HG03095 (cell line): ENCODE results near the gene FTCDNL1.

Experiments
- ATAC-seq: cut with Tn5 transposase; IDR thresholded peaks from one replicate; pipeline ENCODE4 v1.9.1; 2021; ENCODE audit warnings: moderate library complexity; ENCODE audit not compliant: unreplicated experiment

FTCDNL1 gene

DNA sequence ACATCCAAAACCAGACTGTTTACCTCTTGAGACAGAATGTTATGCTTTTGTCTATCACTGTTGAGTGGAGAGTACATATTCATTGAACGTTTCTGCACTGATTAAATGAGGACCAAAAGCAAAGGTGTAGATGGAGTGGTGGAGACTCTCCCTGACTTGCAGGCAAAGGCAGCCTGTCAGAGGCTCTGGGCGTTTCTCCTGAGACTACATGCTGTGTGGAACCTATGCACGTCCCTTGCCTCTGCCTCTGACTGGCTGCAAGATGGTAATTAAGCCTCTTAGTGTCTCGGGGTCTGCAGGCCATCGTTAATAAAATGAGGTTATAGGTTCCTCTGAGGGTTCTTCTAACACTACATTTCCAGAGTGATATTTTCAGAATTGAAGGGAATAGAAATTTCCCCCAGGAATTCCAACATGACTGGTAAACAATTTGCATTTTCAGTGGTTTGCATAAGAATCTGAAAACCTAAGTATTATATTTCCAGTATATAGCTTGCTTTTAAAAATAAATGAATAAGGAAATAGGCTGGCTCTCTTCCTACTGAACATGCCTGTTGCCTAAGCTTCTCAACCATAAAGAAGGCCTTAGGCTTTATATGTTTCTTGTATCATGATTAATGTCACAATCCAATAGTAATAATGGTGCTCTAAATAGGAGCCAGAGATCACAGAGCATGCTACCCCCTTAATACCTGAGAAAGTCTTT lies 107.4 kb downstream of the FTCDNL1 start:
- ATAC-seq, result no peak

DNA sequence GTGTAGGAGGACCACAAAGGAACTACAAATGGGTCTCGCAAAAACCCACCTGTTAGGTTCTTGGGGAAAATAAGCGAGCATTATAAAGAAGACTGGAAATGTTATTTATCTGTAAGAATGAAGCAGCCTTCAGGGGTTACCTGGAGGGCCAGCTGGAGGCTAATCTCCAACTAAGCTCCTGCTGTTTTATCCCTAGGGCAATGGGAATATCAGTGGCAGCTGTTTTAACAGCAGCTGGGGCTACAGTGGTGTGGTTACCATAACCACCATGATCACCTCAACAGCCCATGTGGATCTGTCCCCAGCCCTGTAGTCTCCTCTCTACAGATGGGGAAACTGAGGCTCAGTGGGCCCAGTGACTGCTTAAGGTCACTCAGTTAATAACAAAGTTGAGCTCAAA lies 108.1 kb downstream of the FTCDNL1 start:
- ATAC-seq, result no peak

DNA sequence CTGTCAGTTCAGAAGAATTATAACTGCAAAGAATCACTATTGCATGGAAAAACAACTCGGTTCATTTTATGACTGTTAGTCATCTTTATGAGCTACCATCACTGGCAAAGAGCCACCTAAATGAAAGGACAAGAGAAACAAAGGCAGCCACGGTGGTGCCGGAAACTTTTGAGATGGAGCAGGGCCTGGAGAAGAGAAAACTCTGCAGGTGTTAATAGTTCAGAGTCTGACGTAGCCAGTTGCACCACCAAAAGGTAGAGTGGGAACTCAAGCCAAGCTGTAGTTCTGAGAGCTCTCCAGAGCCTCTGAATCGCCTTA lies 110.9 kb downstream of the FTCDNL1 start:
- no peak for ATAC-seq

DNA sequence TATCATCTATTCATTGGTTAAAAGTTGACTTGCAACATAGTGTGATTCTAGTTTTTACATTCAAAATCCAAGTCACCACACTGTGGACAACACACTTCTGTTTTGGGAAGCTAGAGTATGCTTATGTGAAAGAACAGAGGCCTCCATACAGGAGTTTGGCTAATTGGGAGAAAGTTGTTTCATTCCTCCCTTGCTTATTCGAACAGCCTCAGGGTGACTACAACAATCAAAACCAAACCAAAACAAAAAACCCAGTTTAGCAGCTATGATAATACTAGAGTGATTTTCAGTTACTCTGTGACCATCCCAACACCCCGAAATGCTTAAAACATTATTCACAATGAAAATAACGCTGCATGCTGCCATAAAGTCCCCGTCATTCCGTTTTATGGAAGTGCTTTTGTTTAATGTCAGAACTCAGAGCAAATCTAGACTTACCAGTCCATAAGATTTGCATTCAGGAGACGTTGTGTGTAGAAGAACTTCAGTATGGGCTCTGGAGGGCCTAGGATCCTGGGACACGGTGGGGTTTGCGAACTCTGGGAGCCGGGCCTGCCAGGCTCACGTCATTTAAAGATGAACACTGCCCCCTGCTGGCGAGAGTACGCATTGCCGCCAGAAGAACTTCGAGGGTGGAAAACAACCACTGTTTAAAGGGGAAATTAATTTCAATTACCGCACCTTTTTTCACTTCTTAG lies 111.4 kb downstream of the FTCDNL1 start:
- ATAC-seq, result no peak

DNA sequence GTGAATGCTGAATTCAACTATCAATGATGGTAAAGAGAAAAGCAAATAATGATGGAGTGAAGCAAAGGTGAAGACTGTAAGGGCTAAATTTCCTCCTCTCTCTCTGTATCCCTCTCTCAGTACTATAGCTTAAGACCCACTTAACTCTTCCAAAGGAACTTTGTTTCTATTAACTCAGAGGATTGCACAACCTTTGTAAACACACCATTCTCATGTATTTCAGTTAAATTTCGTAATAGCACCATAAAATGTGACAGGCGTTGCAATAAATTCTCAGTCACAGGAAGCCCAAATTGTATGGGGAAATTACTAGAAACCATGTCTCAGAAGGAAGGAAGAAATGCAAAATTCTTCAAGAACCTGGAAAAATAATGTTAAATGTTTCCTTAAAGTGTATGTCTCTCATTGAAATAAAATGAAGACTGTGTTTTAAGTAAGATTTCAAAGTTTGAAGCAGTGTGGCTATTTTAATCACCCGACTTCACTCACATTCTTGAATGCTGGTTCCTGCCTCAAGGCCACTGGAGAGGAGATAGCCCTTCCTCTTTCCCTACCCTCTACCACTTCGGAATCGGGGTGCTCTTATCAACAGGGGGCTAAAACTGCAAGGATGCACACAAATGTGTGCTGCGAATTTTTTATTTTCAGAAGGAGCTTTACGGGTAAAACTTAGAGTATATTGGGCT lies 112.1 kb downstream of the FTCDNL1 start:
- no peak for ATAC-seq

DNA sequence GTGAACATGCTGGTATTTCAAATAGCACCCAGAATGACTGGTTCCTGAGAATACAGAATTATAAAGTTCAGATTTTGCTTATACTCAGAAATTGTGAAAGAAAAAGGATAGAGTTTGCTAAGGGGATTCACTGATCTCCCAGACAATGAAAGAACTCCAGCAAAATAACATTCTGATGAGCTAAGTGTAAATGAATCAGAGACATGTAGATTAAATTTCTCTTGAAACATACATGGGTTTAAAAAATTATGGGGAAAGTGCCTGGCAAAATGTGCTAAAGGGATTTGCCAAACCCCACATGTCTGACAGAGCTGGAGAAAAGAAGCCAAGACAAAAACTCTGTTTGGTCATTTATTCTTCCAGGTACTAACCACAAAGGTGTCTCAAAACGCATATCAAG lies 116.3 kb downstream of the FTCDNL1 start:
- no peak for ATAC-seq

DNA sequence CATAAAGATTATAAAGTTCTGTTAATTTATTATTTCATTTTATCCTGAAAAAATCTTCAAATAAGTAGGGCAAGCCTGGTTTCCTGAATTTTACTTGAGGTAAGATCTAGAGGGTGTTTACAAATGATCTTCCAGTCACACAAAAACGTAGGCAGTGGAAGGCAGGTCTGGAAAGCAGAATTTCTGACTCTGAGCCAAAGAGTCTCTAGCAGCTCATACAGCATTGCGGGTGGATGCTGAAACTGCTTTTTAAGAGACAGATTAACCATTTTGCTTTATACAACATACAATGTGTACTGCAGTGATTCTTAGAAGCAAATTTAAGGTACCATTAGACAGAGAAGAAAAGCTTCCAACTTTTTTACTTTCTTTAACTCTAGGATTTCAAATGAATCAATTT lies 117.0 kb downstream of the FTCDNL1 start:
- ATAC-seq, result no peak

DNA sequence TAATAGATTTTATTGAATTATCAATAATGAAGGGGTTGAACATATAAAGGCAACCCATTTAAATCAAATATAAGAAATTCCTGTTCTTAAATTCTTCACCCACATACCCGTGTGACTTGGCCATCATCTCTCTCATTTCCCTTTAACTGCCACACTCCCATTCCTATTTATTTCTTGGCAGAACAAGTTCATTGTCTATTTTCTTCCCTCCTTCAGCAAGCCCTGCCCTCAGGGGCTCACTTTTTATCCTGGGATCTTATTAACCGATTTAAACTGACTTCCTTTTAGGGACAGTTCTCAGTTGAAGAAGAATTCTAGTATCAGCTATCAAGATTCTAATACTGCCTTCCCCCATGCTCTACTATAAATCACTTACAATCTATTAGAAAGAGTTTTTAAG lies 123.2 kb downstream of the FTCDNL1 start:
- ATAC-seq, result no peak

DNA sequence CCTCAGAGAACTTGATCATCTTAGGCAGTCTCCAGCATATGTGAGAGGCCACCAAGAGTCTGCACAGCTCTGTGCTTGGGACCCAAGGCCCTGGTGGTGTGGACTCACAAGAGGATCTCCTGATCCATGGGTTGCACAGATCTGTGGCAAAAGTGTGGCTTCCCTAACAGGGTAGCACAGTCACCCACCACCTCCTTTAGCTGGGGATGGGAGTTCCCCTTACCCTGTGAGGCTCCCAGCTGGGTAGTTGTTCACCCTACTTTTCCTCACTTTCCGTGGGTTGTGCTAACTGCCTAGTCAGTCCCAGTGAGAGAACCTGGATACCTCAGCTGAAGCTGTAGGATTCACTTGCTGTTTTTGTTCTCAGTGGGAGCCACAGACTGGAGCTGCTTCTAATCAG lies 123.7 kb downstream of the FTCDNL1 start:
- ATAC-seq, result no peak

DNA sequence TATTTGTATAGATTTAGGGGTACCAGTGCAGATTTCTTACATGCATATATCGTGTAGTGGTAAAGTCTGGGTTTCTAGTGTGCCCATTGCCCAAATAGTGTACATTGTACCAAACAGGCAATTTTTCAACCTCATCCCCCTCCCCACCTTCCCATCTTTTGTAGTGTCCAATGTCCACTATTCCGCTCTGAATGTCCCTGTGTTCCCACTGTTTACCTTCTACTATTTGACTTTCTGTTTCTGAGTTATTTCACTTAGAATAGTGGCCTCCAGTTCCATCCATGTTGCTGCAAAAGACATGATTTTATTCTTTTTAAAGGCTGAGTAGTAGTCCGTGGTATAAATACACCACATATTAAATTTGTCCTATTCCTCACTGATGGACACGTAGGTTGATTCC lies 132.9 kb downstream of the FTCDNL1 start:
- ATAC-seq, result no peak

DNA sequence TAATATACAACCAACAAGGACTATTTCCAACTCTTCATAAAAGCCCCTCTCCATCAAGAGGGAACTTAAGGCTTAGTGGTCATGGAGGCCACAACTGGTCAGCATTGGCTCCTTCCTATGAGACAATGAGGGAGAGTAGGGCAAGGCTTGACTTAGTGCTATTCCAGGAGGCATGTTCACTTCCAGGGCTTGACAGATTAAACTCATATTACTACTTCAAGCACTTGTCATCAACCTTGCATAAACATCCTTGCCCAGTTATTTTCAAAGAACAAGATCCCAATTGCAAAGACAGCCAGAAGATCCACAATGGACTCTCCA lies 133.4 kb downstream of the FTCDNL1 start:
- ATAC-seq, result no peak

DNA sequence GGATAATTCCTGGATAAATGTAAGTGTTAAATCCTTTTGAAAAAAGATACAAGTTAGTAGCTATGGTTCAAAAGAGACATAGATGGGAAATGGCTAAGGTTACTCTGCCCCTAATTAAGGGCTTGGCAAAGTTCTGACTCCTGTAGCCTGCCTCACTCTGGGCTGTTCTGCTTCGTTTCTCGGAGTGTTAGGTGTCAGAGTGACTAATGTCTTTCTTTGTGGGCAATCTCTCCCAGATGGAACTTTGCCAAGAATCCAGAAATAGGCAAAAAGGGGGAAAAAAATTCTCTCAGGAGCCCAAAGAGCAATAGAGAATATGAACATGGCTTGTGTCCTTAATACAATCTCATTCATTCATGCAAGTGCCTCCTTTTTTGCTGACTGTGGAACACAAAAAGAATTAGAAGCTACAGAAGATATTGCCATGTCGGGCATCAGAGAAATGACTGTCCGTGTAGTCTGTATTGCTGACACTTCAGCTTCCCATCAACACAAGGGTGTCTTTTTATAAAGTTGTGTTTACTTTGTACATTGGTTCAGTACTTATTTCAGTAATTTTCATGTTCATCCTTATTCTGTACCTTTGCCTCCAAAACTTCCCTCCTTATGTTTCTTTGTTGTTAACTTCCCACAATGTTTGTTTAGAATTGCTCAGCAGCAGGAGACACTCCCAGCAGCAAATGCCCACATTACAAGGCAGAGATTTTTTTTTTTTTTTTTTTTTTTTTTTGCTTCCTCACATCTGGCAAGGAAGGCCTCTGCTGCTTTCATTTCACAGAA lies 134.0 kb downstream of the FTCDNL1 start:
- no peak for ATAC-seq

DNA sequence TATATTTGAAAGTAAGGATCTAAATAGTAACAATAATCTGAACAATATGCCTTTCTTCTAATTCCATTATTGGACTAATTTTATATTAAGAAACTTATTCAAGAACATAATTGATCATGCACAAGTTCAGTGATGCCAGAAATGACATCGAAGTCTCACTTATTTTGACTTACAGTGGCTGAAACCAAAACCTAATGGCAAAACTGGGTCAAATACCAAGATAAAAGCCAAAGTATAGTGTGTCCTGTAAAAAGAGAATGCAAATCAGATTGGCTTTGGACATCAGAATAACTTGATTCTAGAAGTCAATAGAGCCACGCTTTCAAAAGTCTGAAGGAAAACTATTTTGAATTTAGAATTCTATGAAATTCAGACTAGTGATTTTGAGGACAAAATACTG lies 137.2 kb downstream of the FTCDNL1 start:
- no peak for ATAC-seq

DNA sequence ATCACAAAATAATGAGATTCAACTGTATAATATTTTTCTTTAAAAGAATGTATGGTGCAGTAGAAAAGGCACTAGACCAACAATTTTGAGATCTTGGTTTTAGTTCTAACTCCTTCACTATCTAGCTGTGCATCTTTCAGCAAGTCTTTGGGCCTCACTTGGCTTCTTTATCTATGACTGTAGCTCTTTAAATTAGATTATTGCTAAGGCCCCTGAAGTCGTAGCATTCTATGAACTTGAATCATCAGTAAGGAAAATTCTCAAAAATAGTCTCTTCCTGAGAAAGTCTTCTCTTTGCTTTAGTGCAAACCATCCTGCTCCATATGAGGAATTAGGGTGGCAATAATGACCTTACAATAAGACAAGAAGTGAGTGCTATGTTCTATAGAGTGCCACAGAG lies 140.4 kb downstream of the FTCDNL1 start:
- no peak for ATAC-seq
